Measurements from ENCODE around the gene ZNF358.

ZNF358 gene

DNA sequence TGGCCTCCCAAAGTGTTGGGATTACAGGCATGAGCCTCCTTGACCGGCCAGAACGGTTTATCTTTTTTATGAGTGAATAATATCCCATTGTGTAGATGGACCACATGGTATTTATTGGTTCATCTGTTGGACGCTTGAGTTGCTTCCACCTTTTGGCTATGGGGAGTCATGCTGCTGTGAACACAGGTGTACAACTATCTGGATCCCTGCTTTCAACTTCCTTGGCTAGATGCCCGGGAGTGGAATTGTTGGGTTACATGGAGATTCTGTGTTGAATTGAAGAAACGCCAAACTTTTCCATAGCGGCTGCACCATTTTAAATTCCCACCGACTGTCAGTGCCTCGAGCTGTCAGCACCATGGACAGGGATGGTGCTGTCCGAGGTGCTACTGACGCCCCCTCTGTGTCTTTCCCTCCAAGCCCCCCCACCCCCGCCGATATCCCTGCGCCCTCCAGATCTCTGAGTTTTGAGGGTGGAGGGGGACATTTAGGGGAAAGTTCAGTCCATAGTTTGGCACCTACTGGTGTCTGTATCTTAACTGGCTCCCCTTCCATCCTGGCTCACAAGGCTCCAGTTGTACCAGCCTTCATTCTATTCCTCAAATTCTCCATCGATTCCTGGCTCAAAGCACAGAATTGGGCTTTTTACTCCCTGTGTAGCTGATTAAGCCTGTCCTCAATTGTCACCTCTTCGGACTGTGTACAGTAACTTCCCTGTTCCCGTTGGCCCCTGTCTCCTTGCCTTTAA lies 46.9 kb downstream of the ZNF358 start:
- DNase-seq, result no peak

DNA sequence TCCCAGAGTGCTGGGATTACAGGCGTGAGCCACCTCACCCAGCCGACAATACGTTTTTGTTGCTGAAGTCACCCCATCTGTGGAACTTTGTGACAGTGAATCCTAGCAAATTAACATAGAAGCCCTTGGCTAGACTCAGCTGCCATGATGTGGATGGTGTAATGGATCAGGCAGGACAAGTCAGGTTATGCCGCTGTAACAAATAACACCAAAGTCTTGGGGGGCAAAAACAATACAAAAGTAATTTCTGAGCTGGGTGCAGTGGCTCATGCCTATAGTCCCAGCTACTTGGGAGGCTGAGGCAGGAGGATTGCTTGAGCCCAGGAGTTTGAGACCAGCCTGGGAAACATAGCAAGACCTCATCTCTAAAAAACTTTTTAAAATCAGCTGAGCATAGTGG lies 49.0 kb downstream of the ZNF358 start:
- no peak for DNase-seq

DNA sequence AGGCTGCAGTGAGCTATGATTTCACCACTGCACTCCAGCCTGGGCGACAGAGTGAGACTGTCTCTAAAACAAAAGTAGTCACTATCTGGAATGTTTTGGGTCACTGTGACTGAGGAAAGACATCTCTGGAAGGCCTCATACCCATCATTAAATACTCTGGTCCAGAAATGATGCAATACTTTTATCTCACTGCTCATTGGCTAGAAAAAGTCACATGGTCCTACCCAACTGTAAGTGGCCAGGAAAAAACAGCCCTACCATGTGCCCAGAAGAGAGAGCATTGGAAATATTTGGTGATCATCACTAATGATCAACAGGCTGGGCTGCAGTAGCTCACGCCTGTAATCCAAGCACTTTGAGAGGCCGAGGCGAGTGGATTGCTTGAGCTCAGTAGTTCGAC lies 49.4 kb downstream of the ZNF358 start:
- no peak for DNase-seq

Data from activated CD8-positive, alpha-beta memory T cell treated with anti-CD3 and anti-CD28 coated beads, Interleukin-2, amount 50 U/mL, for 4 hours (primary cell).